Endothelial cell of umbilical vein (primary cell): ENCODE results near the gene IL16.

Source experiments
- EZH2 ChIP-seq: IDR thresholded peaks from 2 replicates; pipeline ENCODE4 v1.6.1; 2012; ENCODE audit warnings: borderline replicate concordance, low read depth, mild to moderate bottlenecking, moderate library complexity, low read length, inconsistent platforms; ENCODE audit not compliant: severe bottlenecking
- POLR2AphosphoS5 ChIP-seq: IDR thresholded peaks from 2 replicates; pipeline ENCODE4 v1.6.1; 2012; ENCODE audit warnings: low read depth, mild to moderate bottlenecking, control low read depth, low read length, moderate library complexity; ENCODE audit not compliant: insufficient read depth
- TF ChIP-seq, protein P1 (sequence below), 2 donors: IDR thresholded peaks; 1 replicate in 1 of 2; 2 replicates in 1 of 2; pipeline ENCODE4 v1.5.1; 2011; ENCODE audit warnings: low read length in 2 of 2, mild to moderate bottlenecking in 2 of 2, moderate library complexity in 2 of 2, control low read depth in 1 of 2, inconsistent platforms in 1 of 2, low read depth in 1 of 2; ENCODE audit not compliant: insufficient read depth in 1 of 2; ENCODE audit errors: extremely low read depth in 1 of 2

DNA sequence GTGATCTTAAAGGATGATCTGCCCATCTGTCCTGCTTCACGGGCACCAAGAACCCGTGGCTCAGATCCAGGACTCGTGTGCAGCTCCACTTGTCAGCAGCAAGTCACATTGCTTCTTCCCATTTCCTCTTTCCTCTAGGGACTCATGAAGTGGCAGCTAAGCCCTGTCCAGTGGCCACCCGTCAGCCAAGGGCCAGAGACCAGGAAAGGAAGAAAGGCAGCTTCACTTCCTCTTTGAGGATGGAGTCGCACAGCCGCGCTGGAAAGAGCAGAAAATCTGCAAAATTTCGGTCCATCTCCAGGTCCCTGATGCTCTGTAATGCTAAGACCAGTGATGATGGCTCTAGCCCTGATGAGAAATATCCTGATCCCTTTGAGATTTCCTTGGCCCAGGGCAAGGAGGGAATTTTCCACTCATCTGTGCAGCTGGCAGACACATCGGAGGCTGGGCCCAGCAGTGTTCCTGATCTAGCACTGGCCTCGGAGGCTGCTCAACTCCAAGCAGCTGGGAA lies 28.5 kb downstream of the IL16 start:
- TF ChIP-seq, protein P1, sequence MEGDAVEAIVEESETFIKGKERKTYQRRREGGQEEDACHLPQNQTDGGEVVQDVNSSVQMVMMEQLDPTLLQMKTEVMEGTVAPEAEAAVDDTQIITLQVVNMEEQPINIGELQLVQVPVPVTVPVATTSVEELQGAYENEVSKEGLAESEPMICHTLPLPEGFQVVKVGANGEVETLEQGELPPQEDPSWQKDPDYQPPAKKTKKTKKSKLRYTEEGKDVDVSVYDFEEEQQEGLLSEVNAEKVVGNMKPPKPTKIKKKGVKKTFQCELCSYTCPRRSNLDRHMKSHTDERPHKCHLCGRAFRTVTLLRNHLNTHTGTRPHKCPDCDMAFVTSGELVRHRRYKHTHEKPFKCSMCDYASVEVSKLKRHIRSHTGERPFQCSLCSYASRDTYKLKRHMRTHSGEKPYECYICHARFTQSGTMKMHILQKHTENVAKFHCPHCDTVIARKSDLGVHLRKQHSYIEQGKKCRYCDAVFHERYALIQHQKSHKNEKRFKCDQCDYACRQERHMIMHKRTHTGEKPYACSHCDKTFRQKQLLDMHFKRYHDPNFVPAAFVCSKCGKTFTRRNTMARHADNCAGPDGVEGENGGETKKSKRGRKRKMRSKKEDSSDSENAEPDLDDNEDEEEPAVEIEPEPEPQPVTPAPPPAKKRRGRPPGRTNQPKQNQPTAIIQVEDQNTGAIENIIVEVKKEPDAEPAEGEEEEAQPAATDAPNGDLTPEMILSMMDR (IDR thresholded peaks at IDR 0.05; ENCODE audit: extremely low read depth in 1 of 2, insufficient read depth in 1 of 2, low read depth in 1 of 2, low read length in 2 of 2), result no peak
- TF ChIP-seq POLR2AphosphoS5 (no peak), EZH2 (no peak)
